HCT116 (cell line): ENCODE measurements around the gene TMEM80.

Experiments
- CTCF ChIP-seq, 3 experiments: fragments of 200-600 bp in 1 of 3; sonication (generic) in 1 of 3; IDR thresholded peaks in 2 of 3; conservative IDR thresholded peaks in 1 of 3; 2 replicates each; pipeline ENCODE4 v1.5.1; 2012 to 2017; ENCODE audit warnings: low read depth in 2 of 3, low read length in 2 of 3, antibody characterized with exemption in 1 of 3, borderline replicate concordance in 1 of 3, control low read depth in 1 of 3, mild to moderate bottlenecking in 1 of 3, mixed read lengths in 1 of 3, mixed run types in 1 of 3, moderate library complexity in 1 of 3; ENCODE audit not compliant: insufficient read depth in 1 of 3
- MAX ChIP-seq: IDR thresholded peaks from 2 replicates; pipeline ENCODE4 v1.6.1; 2012
- REST ChIP-seq: IDR thresholded peaks from 2 replicates; pipeline ENCODE4 v1.6.1; 2012; ENCODE audit warnings: low read depth
- SP1 ChIP-seq: IDR thresholded peaks from 2 replicates; pipeline ENCODE4 v1.6.1; 2012; ENCODE audit warnings: low read depth

GRCh38 chr11:737366-737765, 41.8 kb downstream of the TMEM80 start:
- TF ChIP-seq CTCF (IDR thresholded peaks at IDR 0.05 in 2 of 3, conservative IDR thresholded peaks at IDR 0.05 in 1 of 3; ENCODE audit: borderline replicate concordance in 1 of 3, insufficient read depth in 1 of 3, low read depth in 2 of 3, low read length in 2 of 3), result no peak
- TF ChIP-seq MAX, result no peak
- no peak for TF ChIP-seq SP1
- TF ChIP-seq REST, result no peak
